ENCODE data around the gene ELAPOR2. TPM values are rescaled to one million over a fixed set of nuclear protein-coding genes. Genes with fewer than 3 reads are reported as not detected.

ELAPOR2 gene
- total and polyA plus RNA-seq, 11 donors, result 0.80 to 9.9 (median 3.9) TPM

GRCh38 chr7:87092568-87093091, 33.2 kb upstream of the ELAPOR2 start:
- ATAC-seq, result no peak
- DNase-seq, result no peak
- no peaks in the 10 kb centered on the region for H3K4me1 ChIP-seq
- no peak overlapping the region for H3K4me3 ChIP-seq
- 87 to 94% (median 88%) methylated on average over 2 of the region's 2 CpGs for WGBS, 4 donors
- intact Hi-C loops (cut with DNase I), result no loop called here
- peaks cover 0 to 7% (median 0%) of the 10 kb centered on the region in 12 donors for H3K9me3 ChIP-seq
- no peak overlapping the region for H3K27ac ChIP-seq
- TF ChIP-seq POLR2A (IDR thresholded peaks at IDR 0.05), result no peak
- TF ChIP-seq CTCF (IDR thresholded peaks at IDR 0.05), result no peak
- no peaks in the 10 kb centered on the region for H3K36me3 ChIP-seq
- no peaks in the 10 kb centered on the region for H3K27me3 ChIP-seq

- DNase-seq (no peak), ATAC-seq (no peak)
- Histone ChIP-seq H3K27ac (no peak overlapping the region), H3K27me3 (no peaks in the 10 kb centered on the region), H3K36me3 (no peaks in the 10 kb centered on the region), H3K4me3 (no peak overlapping the region), H3K9me3 (peaks cover 0 to 7% (median 0%) of the 10 kb centered on the region in 12 donors), H3K4me1 (no peaks in the 10 kb centered on the region)
- WGBS, 4 donors, result 67 to 79% (median 69%) methylated on average over 1 of the region's 1 CpG
- TF ChIP-seq POLR2A (IDR thresholded peaks at IDR 0.05), result no peak
- TF ChIP-seq CTCF (IDR thresholded peaks at IDR 0.05), result no peak
- intact Hi-C loops (cut with DNase I), result no loop called here
These were observed 32.1 kb upstream of the ELAPOR2 start for GRCh38 chr7:87091487-87092066.

- Histone ChIP-seq H3K36me3 (no peaks in the 10 kb centered on the region), H3K4me3 (no peak overlapping the region), H3K4me1 (no peaks in the 10 kb centered on the region), H3K27ac (no peak overlapping the region), H3K27me3 (no peaks in the 10 kb centered on the region), H3K9me3 (peaks cover 0 to 4% (median 0%) of the 10 kb centered on the region in 12 donors)
- intact Hi-C loops (cut with DNase I), result no loop called here
- DNase-seq (no peak), ATAC-seq (no peak)
- 82 to 94% (median 90%) methylated on average over 5 of the region's 5 CpGs for WGBS, 4 donors
- TF ChIP-seq CTCF (IDR thresholded peaks at IDR 0.05), result no peak
- TF ChIP-seq POLR2A (IDR thresholded peaks at IDR 0.05), result no peak
These were observed 24.5 kb upstream of the ELAPOR2 start for GRCh38 chr7:87083865-87084519.

GRCh38 chr7:87082675-87083074, 23.2 kb upstream of the ELAPOR2 start:
- TF ChIP-seq POLR2A (IDR thresholded peaks at IDR 0.05), result no peak
- TF ChIP-seq CTCF (IDR thresholded peaks at IDR 0.05), result no peak
- H3K36me3 ChIP-seq, result no peaks in the 10 kb centered on the region
- no peaks in the 10 kb centered on the region for H3K27me3 ChIP-seq
- 92 to 95% (median 94%) methylated on average over 5 of the region's 5 CpGs for WGBS, 4 donors
- peaks cover 0 to 4% (median 0%) of the 10 kb centered on the region in 12 donors for H3K9me3 ChIP-seq
- ATAC-seq (no peak), DNase-seq (no peak)
- no peak overlapping the region for H3K27ac ChIP-seq
- H3K4me1 ChIP-seq, result no peaks in the 10 kb centered on the region
- H3K4me3 ChIP-seq, result no peak overlapping the region
- intact Hi-C loops (cut with DNase I), result no loop called here
